Activated T-cell treated with anti-CD3 and anti-CD28 coated beads for 48 hours (primary cell): ENCODE data around the gene TBC1D2B.

ENCODE experiments used
- DNase-seq: peaks from one replicate; pipeline ENCODE4 v3.0.0-alpha.2; 2020; ENCODE audit warnings: low read depth

TBC1D2B gene

DNA sequence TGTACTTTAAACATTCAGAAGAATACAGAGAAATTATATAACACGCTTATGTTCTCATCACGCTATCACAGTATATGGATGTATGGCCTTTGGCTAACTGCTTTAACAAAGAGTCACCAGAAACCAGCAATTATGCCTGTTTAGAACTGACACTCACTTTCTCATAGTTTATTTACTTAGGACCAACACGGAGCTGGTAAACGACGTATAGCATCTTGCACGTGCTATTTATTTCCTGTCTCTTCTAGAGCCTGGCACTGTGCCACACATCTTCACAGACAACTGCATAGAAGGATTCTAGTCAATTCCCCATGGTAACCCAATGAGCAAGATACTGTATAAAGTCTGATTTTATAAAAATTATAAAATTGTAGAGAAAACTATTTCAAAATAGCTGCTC, 43.6 kb downstream of the TBC1D2B start:
- no peak for DNase-seq

DNA sequence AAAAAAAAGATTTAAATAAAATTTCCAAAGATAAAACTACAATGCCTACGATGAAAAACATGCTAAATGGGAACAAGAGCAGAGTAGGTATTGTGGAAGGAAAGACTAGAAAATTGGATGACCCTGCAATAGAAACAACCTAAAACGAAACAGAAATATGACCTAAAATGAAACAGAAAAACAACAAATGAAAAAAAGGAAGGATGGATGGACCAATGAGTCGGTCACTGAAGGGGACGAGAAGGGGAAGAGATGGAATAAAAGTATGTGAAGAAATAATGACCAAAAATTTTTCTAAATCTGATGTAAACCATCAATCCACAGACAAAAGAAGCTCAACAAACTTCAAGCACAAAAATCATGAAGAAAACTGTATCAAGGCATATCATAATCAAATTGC, 44.8 kb downstream of the TBC1D2B start:
- DNase-seq = no peak

DNA sequence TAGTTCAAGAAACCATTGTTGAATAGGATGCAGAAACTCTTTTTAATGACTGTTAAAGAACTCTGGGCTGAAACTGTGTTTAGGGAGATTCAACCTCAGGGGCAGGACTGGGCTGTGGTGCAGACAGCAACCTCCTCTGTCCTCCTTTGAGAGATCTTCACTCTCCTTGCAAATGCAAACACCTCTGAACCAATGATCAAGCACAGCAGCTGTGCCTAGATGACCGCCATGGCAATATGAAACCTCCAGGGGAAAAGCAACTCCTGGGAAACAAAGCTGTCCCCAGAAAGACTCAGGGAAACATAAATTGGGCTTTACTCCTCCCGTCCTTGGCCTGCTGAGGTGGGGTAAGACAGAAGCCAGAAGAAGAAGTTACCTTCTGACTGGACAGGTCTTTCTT, 52.6 kb downstream of the TBC1D2B start:
- DNase-seq = no peak

DNA sequence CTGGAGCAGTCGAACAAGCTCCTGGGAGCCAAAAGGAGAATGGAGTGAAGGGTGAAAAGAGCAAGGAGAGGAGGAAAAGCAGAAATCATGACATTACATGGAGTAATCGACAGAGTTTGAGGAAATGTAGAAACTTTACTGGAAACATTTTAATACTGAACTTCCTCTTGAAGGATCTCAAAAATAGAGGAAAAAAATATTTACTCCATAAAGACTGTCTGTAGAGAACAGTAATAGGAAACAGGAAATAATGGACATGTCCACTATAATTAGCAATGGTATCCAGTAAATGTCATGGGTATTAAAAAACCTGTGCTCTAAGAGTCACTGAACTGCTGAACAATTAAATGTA, 53.0 kb downstream of the TBC1D2B start:
- no peak for DNase-seq

DNA sequence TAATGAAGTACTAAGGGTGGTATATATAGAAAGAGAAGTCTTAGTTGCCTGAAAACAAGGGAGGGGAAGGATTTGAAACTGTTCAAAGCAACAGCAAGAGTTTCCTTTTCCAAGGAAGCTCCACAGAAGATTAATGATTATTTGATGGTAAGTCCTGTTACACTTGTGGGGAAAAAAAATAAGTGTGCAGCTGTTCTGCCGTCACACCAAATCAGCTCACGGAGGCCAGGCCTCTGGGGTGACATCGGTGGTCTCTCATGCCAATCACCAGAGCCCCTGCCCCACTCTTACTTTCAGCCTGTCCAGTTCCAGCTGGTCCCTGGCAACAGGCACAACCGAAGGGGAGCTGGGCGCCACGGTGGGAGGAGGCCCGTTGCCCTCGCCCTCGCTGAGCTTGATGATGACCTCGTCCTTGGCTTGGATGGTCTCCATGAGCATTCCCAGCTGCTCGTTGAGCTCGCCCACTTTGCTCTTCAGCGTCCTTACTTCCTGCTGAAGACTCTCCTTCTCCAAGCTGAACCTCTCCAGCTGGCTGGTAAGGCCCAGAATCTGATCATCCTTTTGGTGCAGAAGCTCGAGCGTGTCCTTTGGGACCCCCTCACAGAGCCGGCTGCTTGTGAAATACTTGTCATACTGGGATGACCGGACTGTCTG, 53.5 kb downstream of the TBC1D2B start:
- no peak for DNase-seq

DNA sequence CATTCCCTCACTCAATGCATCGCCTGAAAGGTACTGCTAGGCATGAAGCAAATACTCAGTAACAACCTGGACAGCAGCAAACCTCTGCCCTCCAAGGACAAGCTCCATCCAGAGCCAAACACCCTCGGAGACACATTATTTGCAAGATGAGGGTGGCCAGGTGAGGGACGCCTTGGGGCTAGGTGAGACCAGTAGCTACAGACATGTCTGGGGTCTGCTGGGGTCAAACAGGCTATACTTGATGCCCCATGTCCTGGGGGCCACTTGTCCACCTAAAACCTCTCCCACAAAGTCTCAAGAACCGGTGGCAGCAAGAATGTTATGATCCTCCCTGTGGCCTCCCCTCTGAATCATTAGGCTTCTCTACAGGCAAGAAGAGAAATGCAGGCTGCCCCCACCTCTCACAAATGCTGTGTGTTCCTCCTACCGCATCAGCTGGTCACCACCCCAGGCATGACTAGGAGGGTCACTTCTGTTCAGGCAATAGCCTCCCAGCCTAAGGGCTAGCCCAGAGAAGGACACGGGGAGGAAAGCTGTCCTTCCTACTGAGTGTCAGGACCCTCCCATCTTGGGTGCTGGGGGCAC, 54.3 kb downstream of the TBC1D2B start:
- no peak for DNase-seq

DNA sequence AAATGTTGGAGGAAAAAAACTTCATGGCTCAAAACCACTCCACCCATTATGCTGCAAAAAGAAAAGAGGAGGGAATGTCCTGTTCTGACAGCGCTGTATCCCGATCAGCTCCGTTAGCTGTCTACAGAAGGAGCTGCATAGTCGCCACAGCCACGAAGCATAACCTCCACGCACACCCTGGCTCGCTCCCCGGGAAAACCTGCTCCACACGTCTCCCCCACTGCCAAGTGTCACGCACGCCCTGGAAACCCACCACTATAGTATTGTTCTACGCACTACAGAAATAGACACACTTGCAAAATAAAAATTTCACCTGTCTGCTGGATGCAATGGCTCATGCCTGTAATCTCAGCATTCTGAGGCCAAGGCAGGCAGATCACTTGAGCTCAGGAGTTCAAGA, 55.8 kb downstream of the TBC1D2B start:
- no peak for DNase-seq

DNA sequence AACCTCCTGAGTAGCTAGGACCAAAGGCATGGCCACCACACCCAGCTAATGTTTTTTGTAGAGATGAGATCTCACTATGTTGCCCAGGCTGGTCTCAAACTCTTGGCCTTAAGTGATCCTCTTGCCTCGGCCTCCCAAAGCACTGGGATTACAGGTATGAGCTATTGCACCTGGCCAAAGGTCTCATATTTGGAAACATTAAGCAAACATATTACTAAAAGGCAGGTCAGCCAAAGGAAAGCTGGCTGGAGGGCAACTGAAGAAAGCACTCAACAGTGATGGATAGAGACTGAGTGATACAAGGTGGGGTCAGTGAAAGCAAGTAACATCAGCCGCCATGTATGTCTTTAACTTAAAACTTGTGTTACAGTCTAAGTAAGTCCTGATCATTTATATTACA, 57.5 kb downstream of the TBC1D2B start:
- DNase-seq = no peak

DNA sequence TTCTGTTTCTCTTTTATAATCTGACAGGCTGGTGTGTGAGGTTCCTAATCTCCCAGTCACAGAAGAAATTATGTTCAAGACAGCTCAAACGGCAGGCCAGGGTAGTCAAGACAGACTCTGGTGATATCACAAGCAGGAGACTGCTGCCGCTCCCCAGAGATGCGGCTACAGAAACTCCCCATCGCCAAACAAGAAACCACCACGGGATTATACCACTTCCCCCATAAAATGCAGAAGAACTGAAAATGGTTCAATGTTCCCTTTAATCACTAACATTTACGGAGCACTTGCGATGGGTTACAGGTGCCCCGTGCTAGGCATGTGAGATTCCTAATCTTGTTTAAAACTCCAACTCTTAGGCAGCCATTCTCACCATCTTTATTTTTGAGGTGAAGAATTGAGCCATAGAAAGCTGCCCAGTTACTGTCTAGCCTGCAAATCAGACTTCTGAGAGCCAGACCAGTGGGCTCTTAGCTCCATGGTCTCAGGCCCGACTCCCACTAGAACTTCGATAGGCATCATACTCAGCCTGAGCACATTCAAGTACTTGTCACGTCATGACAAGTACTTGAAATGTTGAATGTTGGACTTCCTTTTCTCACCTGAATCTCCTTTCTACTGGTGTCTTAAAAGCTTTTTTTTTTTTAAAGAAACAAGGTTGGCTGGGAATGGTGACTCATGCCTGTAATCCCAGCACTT, 58.4 kb downstream of the TBC1D2B start:
- DNase-seq = no peak

DNA sequence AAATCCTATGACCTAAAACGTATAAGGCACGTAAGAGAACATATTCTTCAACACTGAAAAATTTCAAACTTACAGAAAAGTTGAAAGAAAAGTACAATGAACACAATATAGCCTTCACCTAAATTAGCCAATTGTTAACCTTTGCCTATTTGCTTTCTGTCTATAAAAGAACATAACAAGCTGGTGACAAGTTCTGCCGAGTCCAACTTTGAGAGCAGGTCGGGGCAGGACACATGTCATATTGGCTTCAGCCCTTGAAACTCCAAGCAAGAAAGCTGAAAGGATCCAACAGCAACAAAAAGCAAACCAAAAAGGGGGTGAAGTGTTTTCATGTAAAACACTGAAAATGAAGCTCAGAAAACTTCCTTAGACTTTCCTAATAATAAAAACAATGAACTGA, 59.1 kb downstream of the TBC1D2B start:
- DNase-seq = no peak

DNA sequence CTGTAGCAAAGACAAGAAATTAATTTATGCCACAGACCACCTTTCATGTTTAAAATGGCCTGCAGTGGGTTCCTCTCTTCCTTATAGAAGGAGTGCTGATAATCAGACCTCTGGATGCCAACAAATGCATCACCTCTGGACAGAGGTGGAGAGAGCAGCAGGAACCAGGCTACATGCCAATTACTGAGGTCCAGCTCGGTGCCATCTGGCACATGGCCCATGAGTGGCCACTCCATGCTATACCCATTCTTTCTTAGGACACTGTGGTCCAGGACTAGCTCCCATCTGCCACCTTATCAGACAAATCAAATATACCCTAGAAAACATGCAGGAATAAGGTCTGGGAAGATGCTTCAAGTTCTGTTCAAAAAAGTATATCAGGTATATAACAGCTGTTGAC, 60.7 kb downstream of the TBC1D2B start:
- no peak for DNase-seq

DNA sequence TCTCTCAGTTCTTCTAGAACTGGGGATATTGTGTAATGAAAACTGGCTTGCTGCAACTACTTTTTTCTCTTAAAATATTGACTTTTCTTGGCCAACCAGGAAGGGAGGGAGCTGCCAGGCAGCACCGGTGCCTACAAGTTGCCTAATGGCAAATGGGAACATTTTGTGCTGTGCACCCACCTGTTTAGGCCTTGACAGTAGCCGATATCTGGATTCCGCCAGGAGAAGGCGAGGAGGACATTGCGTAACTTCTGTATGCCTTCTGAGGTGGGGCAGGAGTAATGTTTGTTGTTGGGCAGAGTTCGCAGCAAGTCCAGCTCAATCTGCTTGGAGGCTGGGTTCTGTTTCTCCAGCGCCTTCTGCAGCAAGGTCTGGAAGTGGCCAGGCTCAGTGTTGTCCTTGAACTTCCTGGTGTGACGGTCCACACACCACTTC, 64.9 kb downstream of the TBC1D2B start:
- no peak for DNase-seq

DNA sequence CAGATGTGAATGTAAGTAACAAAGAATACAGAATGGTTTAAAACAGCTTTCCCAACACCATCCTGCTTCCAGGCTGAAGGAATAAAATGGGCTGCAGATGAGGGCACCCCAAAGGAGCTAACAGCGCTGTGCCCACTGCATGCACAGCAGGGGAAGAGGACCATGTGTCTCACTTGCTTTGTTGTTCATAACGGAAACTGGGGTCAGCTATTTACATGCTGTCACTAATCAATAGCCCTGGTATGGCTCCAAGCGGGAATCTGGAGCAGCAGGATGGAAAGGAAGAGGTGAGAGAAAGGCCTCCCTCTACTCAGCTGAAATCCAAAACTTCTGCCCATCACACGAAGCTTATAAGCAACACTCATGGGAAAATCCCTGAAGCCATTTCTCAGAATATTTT, 67.4 kb downstream of the TBC1D2B start:
- DNase-seq = no peak

DNA sequence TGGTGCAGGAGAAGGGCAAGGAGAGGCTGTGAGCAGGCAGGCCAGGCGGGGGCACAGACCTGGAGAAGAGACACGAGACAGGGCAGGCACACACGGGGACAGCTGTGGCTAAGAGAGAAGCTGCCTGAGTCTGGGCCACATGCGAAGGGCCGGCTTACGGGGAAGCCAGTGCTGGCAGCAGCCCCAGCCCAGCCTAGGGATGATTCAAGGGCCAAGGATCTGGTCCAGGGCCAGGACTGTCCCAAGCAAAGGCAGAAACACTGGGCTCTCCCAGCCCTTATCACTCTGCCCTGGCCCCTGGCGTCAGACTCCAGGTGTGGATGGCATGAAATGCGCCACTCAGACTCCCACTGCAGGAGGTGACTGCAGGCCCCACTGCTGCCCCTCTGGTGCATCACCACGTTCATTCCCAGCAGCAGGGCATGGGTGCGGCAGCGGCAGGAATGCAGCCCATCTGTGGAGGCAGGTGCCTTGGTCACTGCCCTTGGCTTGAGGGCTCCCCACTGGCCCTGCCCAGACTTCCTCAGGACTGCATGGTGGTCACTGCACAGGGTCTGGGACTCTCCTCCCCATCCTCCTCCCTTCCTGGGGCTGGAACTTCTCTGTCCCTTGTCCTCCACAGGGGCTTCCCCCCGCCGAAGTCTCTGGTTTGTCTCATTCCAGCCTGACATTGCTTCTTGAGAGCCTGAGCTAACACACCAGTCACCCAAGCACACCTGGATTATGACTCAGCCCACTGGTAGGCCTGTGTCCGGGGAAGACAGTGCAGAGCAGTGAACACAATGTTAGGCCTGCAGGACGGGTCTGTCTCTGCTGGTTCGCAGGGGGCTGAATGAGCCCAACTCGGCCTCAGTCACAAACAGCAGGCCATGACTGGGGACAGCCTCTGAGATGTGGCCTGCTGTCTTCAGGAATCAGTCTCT, 69.3 kb downstream of the TBC1D2B start:
- DNase-seq = no peak

DNA sequence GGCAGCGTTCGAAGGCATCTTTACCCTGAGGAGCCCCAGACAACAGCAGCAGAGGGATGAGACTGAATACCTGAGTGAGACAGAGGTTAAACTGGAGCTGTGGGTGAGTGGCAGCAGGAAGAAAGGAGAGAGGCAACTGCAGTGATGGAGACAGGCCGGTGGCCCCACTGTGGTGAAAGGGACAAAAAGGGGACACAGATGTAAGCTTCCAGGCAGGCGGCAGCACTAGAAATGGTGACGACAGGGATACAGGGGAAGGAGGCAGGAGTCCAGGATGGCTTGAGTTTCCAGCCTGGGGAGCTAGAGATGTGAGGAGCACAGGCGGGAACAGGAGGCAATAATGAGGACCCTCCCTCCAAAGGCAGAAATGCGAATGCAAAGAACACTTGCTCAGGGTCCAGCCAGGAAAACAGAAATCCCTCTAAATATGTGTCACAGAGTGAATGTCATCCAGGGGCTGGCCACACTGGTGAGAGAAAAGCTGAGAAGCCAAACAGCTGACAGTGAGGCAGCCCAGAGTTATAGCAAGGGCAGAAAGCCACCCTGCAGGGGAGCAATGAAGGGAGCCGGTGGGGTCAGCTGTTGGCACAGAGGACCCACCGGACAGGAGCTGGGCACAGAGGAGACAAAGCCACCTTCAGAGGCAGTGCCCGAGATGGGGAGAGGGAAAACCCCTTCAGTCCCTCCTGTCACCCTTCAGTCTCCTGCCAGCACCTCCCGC, 70.1 kb downstream of the TBC1D2B start:
- no peak for DNase-seq

DNA sequence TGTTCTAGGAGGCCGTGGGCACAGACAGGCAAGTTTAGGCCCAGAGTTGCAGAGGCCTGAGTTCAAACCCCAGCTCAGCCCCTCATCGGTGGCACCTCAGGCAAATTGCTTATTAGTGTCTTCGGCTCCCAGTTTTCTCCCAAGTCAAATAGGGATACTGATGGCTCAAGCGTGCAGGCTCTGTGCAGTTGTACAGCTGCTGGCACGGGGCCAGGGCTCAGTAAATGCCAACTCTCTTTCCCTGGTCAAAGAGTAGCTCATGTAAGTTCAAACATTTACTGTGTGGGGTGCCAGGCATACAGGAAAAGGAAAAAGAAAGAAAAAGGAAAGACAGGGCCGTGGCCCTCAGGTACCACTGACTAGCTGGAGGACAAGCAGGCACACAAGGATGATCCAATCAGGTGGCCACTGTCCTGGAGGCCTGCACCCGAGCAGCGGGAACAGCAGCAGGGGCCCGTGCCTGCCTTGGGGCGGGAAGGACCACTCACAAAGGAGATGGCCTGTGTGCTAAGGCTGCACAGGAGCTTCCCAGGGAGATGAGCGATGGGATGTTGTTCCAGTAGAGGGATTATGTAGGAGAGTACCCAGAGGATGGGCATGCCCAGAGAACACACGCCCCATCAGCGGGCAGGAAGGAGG, 70.8 kb downstream of the TBC1D2B start:
- DNase-seq = no peak

DNA sequence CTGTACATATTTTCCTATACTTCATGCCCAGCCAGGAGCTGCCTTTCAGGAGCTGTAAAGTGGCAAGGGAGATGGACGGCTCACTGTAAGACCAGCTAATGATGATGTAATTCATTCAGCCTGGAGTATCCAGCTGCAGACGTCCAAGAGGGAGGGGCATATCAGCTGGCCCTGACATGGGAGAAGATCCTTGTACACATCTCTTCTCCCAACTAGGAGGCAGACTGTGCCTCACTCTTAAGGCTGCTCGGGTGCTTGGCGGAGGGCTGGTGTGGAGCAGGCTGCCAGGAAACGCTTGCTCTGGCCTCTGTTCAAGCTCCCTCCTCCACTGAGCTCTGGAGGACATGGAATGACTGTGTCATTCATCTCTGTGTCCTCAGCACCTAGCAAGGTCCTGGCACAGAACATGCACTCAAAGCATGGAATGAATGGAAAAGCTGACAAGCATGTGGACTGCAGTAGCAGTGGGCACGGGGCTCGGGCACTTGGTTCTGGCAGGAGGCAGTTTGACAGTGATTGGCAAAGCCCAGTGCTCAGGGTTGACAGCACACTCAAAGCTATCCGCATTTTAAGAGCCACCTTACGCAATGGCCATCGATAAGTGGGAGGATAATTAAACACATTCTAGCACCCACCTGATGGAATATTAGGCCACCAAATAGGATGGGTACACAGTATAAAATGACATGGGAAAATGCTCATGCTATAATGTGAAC, 72.4 kb downstream of the TBC1D2B start:
- DNase-seq = no peak

DNA sequence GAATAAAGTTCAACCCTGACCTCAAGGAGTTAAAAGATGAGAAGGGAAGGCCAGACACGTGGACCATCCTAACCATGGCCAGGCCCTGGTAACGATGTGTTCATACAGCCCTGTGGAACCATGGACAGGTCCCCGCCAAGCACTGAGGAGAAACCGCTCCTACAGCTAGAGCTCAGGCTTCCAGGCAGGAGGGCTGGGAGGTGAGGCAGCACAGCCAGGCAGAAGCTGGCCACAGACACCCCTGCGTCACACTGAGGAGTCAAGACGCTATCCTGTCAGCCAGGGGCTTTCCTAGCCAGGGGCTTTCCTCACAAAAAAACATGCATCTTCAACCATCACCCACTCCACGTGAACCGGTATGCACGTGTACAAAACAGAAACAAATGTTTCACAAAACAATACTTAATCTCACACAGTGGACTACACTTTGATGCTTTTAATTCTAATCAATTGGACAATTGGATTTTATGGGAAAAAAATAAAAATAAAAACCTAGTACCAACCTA, 73.2 kb downstream of the TBC1D2B start:
- DNase-seq = no peak

DNA sequence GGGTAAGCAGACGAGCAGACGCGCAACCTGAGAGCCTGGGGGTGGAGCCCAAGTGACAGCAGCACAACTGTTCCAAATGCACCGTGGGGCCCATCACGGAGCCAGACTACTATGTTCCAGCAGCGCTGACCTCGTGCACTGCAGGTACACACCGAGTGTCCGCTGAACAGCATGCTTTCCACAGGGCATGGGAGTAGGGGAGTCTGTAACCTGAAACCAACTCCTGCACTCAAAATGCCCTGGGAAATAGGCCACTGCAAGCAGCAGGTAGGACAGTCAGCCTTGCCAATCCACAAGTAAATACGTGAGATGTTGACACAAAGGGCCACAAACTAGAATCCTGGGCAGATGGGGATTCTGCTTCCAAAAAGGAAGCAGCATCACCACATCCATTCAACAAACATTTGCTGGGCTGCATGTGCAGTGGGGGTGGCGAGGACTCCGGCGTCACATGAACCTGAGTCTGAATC, 73.9 kb downstream of the TBC1D2B start:
- no peak for DNase-seq

DNA sequence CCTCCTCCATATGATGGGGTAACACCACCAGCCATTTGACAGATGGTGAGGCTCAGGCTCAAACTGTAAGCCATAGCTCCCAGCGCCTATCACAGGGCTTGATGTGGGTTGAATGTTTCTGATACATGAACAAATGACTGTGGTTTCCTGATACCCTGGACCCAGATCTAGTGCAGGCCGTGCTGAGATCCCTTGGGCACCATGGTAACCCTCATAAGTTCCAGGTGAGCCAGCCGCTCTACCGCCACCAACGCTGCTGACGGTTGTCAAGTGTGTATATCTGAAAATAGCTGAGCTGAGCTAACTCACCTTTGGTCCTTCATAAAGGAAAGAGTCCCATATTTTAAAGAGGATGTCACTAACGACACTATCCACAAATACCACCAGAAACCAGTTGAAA, 74.5 kb downstream of the TBC1D2B start:
- no peak for DNase-seq

DNA sequence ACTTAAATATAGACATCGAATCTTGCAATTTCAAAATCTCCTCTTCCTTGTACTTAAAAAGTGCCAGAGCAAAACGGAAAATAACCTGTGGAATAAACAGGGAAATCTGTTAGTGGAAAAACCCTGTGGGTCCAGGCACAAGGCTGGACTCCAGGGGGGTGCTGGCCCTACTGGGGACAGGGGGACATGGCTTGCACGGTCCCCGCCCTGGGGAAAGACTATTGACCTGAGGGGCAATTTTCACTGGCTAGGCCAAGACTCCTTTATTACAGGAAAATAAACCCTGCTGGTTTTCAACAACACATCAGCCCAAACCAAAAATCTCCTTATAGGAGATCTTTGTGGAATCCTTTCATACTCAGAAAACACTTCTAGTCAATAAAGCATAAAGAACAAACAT, 75.9 kb downstream of the TBC1D2B start:
- no peak for DNase-seq
